Iris pigment epithelial cell (primary cell): Measurements from ENCODE around the gene FKRP.
"Not testable (repeated sequence)": the region's sequence is repeated elsewhere in the genome, so short reads cannot be mapped to it uniquely, and the experiment has no call there.

ENCODE experiments used
- DNase-seq: peaks from one replicate; pipeline ENCODE4 v3.0.0-alpha.2; 2011; ENCODE audit warnings: low read depth

The FKRP gene

DNA sequence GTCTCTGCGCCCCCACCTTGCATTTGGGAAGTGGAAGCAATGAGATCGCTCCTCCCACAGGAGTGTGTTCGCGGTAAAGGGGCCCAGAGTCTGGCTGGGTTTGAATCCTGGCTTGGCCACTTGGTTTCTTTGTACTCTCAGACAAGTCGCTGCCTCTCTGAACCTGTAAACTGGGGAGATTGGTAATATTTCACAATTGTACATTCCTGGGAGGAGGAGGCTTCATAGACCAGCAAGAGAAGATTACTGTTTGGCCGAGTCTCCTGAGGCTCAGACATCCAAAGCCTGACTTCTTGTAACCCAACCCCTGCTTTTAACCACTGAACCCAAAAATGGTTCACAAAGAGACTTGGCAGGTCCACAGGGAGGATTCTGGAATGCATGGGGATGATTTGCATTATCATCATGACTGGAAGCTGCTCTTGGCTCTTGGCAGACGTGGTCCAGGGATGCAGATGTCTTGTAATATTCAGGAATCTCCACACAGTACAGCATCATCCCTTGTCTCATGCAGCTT, 14.0 kb downstream of the FKRP start:
- DNase-seq = peak; percentile 97

- no peak for DNase-seq
Observed at GRCh38 chr19:46760363-46760762, 14.5 kb downstream of the FKRP start.

DNA sequence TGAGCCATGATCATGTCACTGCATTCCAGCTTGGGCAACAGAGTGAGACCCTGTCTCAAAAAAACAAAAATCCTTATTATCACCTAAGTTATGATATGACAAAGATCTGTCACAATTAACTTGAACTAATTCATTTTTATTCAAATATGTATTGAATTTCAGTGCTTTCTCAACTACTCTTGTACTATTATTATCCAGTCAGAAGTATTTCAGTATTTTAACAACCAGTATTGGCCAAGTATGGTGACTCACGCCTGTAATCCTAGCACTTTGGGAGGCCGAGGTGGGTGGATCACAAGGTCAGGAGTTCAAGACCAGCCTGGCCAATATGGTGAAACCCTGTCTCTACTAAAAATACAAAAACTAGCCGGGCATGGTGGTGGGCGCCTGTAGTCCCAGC, 15.0 kb downstream of the FKRP start:
- DNase-seq = peak; percentile 74

- DNase-seq = peak; percentile 86
Observed at GRCh38 chr19:46761418-46761831, 15.6 kb downstream of the FKRP start.

DNA sequence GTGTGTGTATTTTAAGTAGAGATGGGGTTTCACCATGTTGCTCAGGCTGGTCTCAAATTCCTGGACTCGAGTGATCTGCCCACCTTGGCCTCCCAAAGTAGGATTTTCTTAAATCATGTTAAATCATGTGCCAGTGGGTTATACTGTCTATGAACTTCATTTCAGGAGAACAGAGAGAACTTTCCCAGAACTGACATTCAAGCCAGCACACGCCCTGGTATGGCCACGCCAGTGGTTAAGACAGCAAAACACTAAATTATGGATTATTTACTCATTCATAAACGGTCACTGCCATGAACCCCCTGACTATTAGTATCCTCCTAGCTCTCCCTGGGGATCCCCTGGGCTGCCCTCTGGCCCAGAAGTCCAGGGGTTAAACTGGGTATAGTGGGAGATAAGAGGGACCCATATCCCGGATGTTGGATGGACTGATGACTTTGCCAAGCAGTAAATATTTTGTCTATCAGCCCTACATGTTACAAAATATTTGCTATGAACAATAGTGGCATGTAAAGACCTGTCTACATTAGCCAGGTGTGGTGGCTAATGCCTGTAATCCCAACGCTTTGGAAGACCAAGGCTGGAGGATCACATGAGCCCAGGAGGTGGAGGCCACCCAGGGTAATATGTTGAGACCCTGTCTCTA, 16.5 kb downstream of the FKRP start:
- DNase-seq = no peak

DNA sequence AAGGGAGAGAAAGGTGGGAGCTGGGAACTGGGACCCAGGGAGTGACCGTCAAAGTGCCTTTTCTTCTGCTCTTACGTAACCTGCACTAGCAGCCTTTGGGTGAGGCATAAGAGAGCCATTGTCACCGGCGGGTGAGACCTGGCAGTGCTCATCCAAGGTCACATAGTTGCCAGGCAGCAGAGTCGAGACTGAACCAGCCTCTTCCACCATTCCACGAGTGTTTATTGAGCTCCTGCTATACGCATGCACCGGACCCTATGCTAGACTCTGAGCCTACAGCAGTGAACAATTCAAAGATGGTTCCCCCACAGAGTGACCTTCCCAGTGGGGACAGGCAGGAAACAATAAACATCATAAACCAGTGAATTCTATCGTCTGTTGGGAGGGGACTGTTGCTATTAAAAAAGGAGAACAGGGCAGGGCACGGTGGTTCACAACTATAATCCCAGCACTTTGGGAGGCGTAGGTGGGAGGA, 19.0 kb downstream of the FKRP start:
- no peak for DNase-seq

GRCh38 chr19:46766569-46767317, 20.9 kb downstream of the FKRP start:
- DNase-seq = peak; percentile 34

- DNase-seq = not testable (repeated sequence)
Observed at GRCh38 chr19:46768746-46769145, 22.9 kb downstream of the FKRP start.

- DNase-seq = no peak
Observed at GRCh38 chr19:46772170-46773017, 26.5 kb downstream of the FKRP start.

- DNase-seq = no peak
Observed at GRCh38 chr19:46773018-46773399, 27.2 kb downstream of the FKRP start.

- DNase-seq = no peak
Observed at GRCh38 chr19:46775642-46776258, 29.9 kb downstream of the FKRP start.

- DNase-seq = no peak
Observed at GRCh38 chr19:46776927-46777911, 31.4 kb downstream of the FKRP start.

DNA sequence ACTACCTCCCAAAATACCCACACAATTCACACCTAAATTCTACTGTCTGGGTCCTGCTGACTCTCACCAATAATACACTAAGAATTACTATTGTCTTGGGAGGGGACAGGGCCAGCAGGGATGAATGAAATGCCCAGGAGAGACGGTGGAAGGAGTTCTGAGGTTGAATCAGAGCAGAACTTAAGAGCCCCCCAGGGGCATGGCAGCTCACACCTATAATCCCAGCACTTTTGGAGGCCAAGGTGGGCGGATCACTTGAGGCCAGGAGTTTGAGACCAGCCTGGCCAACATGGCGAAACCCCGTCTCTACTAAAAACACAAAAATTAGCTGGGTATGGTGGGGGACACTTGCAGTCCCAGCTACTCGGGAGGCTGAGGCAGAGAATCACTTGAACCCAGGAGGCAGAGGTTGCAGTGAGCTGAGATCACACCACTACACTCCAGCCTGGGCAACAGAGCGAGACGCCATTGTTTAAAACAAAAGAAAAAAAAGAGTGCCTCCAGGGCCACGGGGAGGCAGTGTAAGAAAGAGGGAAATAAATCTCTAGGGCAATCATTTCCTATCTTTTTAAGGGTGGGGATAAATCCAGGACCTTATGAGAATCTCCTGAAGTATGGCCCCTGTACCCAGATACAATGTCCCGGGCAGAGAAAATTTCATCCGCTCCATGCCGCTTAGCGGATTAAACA, 32.2 kb downstream of the FKRP start:
- DNase-seq = not testable (repeated sequence)

DNA sequence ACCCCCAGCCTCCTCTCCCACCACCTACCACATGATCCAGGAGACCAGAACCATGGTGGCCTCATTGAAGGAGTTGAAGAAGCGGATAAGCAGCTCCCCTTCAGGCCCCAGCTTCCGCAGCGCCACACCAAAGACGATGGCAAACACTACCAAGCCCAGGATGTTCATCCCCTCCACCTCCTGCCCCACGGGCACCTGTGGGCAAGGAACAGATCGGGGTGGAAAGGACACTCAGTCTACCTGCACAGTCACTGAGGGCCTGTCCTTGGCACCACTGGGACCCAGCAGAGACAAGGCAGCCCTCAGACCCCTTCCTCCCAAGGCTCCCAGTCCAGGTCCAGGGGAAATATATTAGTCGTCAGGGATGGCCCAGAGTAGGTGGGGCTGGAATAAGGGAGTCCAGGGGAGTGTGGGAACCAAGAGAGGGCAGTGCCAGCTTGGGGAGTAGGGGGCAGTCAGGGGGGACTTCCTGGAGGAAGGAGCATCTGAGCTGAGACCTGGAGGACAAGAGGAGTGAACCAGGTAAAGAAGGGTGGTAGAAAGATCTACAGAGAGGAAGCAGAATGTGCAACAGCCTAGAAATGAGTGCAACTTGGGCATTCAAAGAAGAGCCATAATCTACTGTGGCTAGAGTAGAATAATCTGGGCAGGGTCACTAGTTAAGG, 36.6 kb downstream of the FKRP start:
- no peak for DNase-seq

DNA sequence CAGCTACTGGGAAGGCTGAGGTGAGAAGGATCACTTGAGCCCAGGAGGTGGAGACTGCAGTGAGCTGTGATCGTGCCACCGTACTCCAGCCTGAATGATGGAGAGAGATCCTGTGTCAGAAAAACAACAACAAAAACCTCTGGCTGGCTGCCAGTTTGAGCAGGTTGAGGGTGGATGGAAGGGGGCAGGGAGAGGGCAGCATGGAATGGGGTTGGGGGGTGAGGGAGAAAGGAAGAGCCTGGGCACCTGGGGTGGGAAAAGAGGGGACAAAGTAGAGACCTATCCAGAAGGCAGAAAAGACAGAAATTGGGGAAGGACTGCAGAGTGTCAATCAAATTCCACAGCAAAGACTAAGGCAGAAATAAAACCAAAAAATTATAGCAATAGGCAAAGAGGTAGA, 37.8 kb downstream of the FKRP start:
- no peak for DNase-seq

GRCh38 chr19:46784262-46785053, 38.6 kb downstream of the FKRP start:
- DNase-seq = peak; percentile 92

DNA sequence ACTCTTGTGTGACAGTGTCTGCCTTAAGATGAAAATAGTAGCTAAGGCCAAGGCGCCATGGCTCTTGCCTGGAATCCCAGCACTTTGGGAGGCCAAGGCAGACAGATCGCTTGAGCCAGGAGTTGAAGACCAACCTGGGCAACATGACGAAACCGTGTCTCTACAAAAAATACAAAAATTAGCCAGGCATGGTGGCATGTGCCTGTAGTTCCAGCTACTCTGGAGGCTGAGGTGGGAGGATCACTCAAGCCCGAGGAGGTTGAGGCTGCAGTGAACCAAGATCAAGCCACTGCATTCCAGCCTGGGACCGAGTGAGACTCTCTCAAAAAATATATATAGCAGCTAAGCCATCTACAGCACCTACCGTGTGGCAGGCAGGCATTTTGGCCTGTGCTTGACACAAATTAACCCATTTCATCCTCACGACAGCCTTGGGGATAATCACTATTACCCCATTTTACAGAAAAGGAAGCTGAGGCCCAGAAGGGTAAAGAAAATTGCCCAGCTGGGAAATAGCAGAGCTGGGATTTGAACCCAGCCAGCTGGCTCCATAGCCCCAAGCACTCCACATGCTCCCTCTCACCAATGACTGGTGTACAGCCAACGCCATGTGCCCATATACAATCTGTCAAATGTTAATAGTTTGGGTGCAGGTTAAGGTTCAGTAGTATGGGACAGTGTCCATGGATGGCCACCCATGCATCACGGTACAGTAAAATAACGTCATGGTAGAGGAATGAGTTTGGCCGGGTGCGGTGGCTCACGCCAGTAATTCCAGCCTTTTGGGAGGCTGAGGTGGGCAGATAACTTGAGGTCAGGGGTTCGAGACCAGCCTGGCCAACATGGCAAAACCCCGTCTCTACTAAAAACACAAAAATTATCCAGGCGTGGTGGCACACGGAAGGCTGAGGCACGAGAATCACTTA, 39.5 kb downstream of the FKRP start:
- no peak for DNase-seq

DNA sequence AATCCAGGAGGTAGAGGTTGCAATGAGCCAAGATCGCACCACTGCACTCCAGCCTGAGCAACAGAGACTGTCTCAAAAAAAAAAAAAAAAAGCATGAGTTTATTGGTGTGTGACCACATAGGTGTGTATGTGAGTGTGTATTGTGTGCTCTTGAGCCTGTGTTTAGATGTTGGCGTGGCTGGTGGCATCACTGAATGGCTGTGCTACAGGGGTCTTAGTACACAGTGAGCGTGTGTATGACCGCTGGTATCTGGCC, 40.1 kb downstream of the FKRP start:
- DNase-seq = no peak
